ENCODE data around the gene SLC6A16. TPM values are rescaled to one million over a fixed set of nuclear protein-coding genes. Genes with fewer than 3 reads are reported as not detected.

The SLC6A16 gene
- total RNA-seq, 1 experiment from 2014 or later: 1.3 TPM

DNA sequence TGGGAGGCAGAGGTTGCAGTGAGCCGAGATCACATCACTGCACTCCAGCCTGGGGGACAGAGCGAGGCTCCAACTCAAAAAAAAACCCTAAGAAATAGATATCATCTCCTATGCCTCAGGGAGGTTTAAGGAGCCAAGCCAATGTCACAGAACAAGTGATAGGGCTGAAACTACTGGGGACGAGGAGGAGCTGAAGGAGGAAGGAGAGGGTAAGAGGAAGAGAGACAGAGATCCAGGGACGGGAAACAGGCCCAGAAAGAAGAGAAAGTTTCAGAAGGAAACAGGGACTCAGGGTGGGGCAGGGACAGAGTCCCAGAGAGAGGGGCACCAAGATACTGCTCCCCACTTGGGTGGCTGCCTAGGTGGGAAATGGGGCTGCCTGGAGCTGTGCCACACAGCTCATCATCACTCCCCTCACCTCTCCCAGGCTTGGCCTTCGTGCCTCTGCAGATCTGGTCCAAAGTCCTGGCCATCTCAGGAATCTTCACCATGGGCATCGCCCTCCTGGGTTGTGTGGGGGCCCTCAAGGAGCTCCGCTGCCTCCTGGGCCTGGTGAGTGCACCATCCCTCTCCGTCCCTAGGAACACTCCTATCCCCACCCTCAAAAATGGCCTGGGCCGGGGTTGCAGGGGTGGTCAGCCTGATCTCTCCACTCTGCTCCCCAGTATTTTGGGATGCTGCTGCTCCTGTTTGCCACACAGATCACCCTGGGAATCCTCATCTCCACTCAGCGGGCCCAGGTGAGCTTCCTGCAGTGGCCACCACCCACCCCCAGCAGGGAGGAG, 11.7 kb upstream of the SLC6A16 start:
- H3K4me1 ChIP-seq (ENCODE audit: control insufficient read depth, insufficient read depth, low read length): peaks cover 3% of the 10 kb centered on the region; the same call in 1 of the 2 replicates
- POLR2A ChIA-PET: no interaction called here

DNA sequence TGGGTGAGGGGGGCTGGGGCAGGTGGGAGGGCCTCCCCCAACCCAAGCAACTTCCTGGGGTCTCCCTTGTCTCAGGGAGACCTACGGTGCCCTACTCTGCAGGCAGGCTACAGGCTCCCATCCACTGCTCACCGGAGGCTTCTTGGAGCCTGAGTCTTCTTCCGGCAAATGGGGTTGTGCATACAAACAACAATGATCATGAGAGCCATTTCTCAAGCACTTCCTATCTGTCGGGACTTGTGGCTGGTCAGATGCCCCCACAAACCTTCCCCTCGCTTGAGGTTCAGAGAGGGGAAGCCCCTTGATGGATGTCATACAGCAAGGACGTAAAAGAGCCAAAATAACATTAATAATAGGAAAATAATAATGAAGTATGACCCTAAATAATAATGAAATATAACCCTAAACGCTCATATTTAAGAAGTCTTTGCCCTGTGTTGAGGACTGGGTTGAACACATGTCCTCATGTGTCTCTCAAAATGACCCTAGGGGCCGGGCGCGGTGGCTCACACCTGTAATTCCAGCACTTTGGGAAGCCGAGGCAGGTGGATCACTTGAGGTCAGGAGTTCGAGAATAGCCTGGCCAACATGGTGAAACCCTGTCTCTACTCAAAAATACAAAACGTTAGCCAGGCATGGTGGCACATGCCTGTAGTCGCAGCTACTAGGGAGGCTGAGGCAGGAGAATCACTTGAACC, 10.9 kb upstream of the SLC6A16 start:
- Histone ChIP-seq H3K9me3 (ENCODE audit: control insufficient read depth, insufficient read depth, low read depth, low read length) (no peaks in the 10 kb centered on the region), H3K27me3 (ENCODE audit: control insufficient read depth, insufficient read depth, low read length) (no peaks in the 10 kb centered on the region), H3K27ac (ENCODE audit: low read length) (no peak overlapping the region), H3K4me3 (ENCODE audit: low read depth in 2 of 2, low read length in 2 of 2) (no peak overlapping the region), H3K36me3 (ENCODE audit: control insufficient read depth, insufficient read depth, low read length) (no peaks in the 10 kb centered on the region), H3K4me1 (ENCODE audit: control insufficient read depth, insufficient read depth, low read length) (peaks cover 3% of the 10 kb centered on the region; the same call in 1 of the 2 replicates)
- no TSS peak for BruUV-seq (replicated peaks)
- no peak for TF ChIP-seq TCF7L2 (IDR thresholded peaks at IDR 0.05; ENCODE audit: low read depth, low read length)
- no peak for TF ChIP-seq POLR2AphosphoS5 (IDR thresholded peaks at IDR 0.05; ENCODE audit: low read depth, low read length)
- TF ChIP-seq, protein P1, sequence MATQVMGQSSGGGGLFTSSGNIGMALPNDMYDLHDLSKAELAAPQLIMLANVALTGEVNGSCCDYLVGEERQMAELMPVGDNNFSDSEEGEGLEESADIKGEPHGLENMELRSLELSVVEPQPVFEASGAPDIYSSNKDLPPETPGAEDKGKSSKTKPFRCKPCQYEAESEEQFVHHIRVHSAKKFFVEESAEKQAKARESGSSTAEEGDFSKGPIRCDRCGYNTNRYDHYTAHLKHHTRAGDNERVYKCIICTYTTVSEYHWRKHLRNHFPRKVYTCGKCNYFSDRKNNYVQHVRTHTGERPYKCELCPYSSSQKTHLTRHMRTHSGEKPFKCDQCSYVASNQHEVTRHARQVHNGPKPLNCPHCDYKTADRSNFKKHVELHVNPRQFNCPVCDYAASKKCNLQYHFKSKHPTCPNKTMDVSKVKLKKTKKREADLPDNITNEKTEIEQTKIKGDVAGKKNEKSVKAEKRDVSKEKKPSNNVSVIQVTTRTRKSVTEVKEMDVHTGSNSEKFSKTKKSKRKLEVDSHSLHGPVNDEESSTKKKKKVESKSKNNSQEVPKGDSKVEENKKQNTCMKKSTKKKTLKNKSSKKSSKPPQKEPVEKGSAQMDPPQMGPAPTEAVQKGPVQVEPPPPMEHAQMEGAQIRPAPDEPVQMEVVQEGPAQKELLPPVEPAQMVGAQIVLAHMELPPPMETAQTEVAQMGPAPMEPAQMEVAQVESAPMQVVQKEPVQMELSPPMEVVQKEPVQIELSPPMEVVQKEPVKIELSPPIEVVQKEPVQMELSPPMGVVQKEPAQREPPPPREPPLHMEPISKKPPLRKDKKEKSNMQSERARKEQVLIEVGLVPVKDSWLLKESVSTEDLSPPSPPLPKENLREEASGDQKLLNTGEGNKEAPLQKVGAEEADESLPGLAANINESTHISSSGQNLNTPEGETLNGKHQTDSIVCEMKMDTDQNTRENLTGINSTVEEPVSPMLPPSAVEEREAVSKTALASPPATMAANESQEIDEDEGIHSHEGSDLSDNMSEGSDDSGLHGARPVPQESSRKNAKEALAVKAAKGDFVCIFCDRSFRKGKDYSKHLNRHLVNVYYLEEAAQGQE (IDR thresholded peaks at IDR 0.05; ENCODE audit: insufficient read depth in 1 of 2, low read depth in 2 of 2, low read length in 1 of 2): no peak
- TF ChIP-seq SIN3A (IDR thresholded peaks at IDR 0.05; ENCODE audit: borderline replicate concordance, insufficient read depth, low read depth, low read length): no peak
- TF ChIP-seq, protein P2, sequence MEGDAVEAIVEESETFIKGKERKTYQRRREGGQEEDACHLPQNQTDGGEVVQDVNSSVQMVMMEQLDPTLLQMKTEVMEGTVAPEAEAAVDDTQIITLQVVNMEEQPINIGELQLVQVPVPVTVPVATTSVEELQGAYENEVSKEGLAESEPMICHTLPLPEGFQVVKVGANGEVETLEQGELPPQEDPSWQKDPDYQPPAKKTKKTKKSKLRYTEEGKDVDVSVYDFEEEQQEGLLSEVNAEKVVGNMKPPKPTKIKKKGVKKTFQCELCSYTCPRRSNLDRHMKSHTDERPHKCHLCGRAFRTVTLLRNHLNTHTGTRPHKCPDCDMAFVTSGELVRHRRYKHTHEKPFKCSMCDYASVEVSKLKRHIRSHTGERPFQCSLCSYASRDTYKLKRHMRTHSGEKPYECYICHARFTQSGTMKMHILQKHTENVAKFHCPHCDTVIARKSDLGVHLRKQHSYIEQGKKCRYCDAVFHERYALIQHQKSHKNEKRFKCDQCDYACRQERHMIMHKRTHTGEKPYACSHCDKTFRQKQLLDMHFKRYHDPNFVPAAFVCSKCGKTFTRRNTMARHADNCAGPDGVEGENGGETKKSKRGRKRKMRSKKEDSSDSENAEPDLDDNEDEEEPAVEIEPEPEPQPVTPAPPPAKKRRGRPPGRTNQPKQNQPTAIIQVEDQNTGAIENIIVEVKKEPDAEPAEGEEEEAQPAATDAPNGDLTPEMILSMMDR (IDR thresholded peaks at IDR 0.05): no peak
- intact Hi-C loops (cut with micrococcal nuclease; ENCODE audit: unreplicated experiment) (no loop called here), in situ Hi-C loops (cut with HindIII; ENCODE audit: low pct_unique_long_range_greater_than_20kb, low sequenced_read_pairs) (no loop called here)
- ChIA-PET POLR2A (no interaction called here), CTCF (no interaction called here)
- DNase-seq (ENCODE audit: low read depth, low spot score) (no peak), ATAC-seq (no peak)

More for the DNA sequence above, 11.7 kb upstream of the SLC6A16 start:
- Histone ChIP-seq H3K36me3 (ENCODE audit: control insufficient read depth, insufficient read depth, low read length) (no peaks in the 10 kb centered on the region), H3K4me3 (ENCODE audit: low read depth in 2 of 2, low read length in 2 of 2) (no peak overlapping the region), H3K27ac (ENCODE audit: low read length) (no peak overlapping the region), H3K27me3 (ENCODE audit: control insufficient read depth, insufficient read depth, low read length) (no peaks in the 10 kb centered on the region), H3K9me3 (ENCODE audit: control insufficient read depth, insufficient read depth, low read depth, low read length) (no peaks in the 10 kb centered on the region)
- TF ChIP-seq, protein P2 (IDR thresholded peaks at IDR 0.05): no peak
- TF ChIP-seq, protein P1 (IDR thresholded peaks at IDR 0.05; ENCODE audit: insufficient read depth in 1 of 2, low read depth in 2 of 2, low read length in 1 of 2): no peak
- in situ Hi-C loops (cut with HindIII; ENCODE audit: low pct_unique_long_range_greater_than_20kb, low sequenced_read_pairs) (no loop called here), intact Hi-C loops (cut with micrococcal nuclease; ENCODE audit: unreplicated experiment) (no loop called here)
- BruUV-seq (replicated peaks): no TSS peak
- DNase-seq (ENCODE audit: low read depth, low spot score): no peak
- ATAC-seq: no peak
- CTCF ChIA-PET: no interaction called here

All from Panc1 (cell line).